Measurements from ENCODE around the gene PSMC6. TPM values are rescaled to one million over a fixed set of nuclear protein-coding genes. Genes with fewer than 3 reads are reported as not detected.

PSMC6 gene
- total and polyA plus RNA-seq, 2 of the 13 experiments (the other 11 are each of a cell fraction or from before 2014, with no cell fraction given), result 90.0 to 210 TPM

- H3K36me3 ChIP-seq (replicated peaks in 1 of 2; ENCODE audit: control insufficient read depth in 1 of 2, insufficient read depth in 2 of 2, low read length in 2 of 2), result peaks cover 8 to 45% of the 10 kb centered on the region in 2 experiments
- POLR2A ChIA-PET, result interaction anchor here (0.8 to 2.3 kb wide), 3 partner anchors 8 to 24 kb away, joined by 3 to 6 read pairs (median 4); partner anchors contain the start of gene GNPNAT1
- H4K20me1 ChIP-seq (ENCODE audit: insufficient read depth, low read length), result no peaks in the 10 kb centered on the region
- no peak overlapping the region for H3K9ac ChIP-seq (ENCODE audit: insufficient read depth, low read depth, low read length)
- WGBS (ENCODE audit: low lambda C conversion rate), result 98% methylated on average over 3 of the region's 3 CpGs
- DNase-seq (ENCODE audit: low spot score), result no peak
- no peaks in the 10 kb centered on the region for H3K9me3 ChIP-seq (ENCODE audit: low read length)
- H2AFZ ChIP-seq (ENCODE audit: low read length), result no peak overlapping the region
- no peak for TF ChIP-seq LCORL (IDR thresholded peaks at IDR 0.05)
- no peak for TF ChIP-seq LCORL (CRISPR knock-in tag; IDR thresholded peaks at IDR 0.05)
- no peaks in the 10 kb centered on the region for H3K27me3 ChIP-seq (ENCODE audit: control insufficient read depth in 1 of 2, insufficient read depth in 2 of 2, low read length in 2 of 2)
- no peak for ATAC-seq
- no peak overlapping the region for H3K27ac ChIP-seq (ENCODE audit: extremely low read length, insufficient read depth, low read length)
- no peaks in the 10 kb centered on the region for H3K4me1 ChIP-seq (ENCODE audit: insufficient read depth, low read length)
- no TSS peak for BruUV-seq (replicated peaks)
- no peak overlapping the region for H3K4me2 ChIP-seq (ENCODE audit: low read depth, low read length)
- H3K4me3 ChIP-seq (replicated peaks in 1 of 3; ENCODE audit: insufficient read depth in 1 of 3, low read depth in 2 of 3, low read length in 3 of 3), result no peak overlapping the region
- in situ Hi-C loops (cut with HindIII; ENCODE audit: extremely low pct_ligation_motif_present, low pct_unique_long_range_greater_than_20kb), result no loop called here
- H3K79me2 ChIP-seq (ENCODE audit: insufficient read depth, low read length), result no peaks in the 10 kb centered on the region
- intact Hi-C loops (cut with micrococcal nuclease; ENCODE audit: unreplicated experiment), result no loop called here
- no peak for FAIRE-seq
- CTCF ChIA-PET (ENCODE audit: low intra/inter-chr PET ratio, low total read pairs), result no interaction called here
These were observed 60.2 kb downstream of the PSMC6 start for GRCh38 chr14:52767058-52767833.

DNA sequence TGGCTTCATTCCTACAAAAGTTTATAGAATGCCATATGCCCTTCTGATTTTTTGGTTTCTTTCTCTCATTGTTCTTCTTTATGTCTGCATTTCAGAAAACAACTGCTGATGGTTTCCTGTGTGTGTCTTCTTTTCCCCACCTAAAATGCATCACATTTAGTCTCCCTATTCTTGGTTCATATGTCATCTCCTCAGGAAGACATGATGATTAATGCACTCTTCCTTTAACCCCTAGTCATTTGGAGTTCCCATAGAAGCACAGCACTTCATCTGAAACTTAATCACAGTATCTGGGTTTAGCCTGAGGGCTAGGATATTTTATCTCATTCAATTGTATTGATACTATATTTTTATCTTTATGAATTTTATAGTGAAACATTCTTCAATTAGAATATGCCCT lies 62.9 kb downstream of the PSMC6 start:
- Histone ChIP-seq H3K4me1 (ENCODE audit: insufficient read depth, low read length) (no peaks in the 10 kb centered on the region), H3K4me3 (replicated peaks in 1 of 3; ENCODE audit: insufficient read depth in 1 of 3, low read depth in 2 of 3, low read length in 3 of 3) (no peak overlapping the region), H3K27ac (ENCODE audit: extremely low read length, insufficient read depth, low read length) (no peak overlapping the region), H3K4me2 (ENCODE audit: low read depth, low read length) (no peak overlapping the region), H4K20me1 (ENCODE audit: insufficient read depth, low read length) (no peaks in the 10 kb centered on the region), H3K36me3 (replicated peaks in 1 of 2; ENCODE audit: control insufficient read depth in 1 of 2, insufficient read depth in 2 of 2, low read length in 2 of 2) (peaks cover 8 to 49% of the 10 kb centered on the region in 2 experiments), H3K9me3 (ENCODE audit: low read length) (no peaks in the 10 kb centered on the region), H2AFZ (ENCODE audit: low read length) (no peak overlapping the region), H3K27me3 (ENCODE audit: control insufficient read depth in 1 of 2, insufficient read depth in 2 of 2, low read length in 2 of 2) (no peaks in the 10 kb centered on the region), H3K79me2 (ENCODE audit: insufficient read depth, low read length) (no peaks in the 10 kb centered on the region), H3K9ac (ENCODE audit: insufficient read depth, low read depth, low read length) (no peak overlapping the region)
- CTCF ChIA-PET (ENCODE audit: low intra/inter-chr PET ratio, low total read pairs), result no interaction called here
- POLR2A ChIA-PET, result no interaction called here
- DNase-seq (ENCODE audit: low spot score) (no peak), FAIRE-seq (no peak), ATAC-seq (no peak)
- in situ Hi-C loops (cut with HindIII; ENCODE audit: extremely low pct_ligation_motif_present, low pct_unique_long_range_greater_than_20kb) (no loop called here), intact Hi-C loops (cut with micrococcal nuclease; ENCODE audit: unreplicated experiment) (loop anchor here (10.0 kb wide), 1 partner anchor 45 kb away; no protein-coding TSS in a partner anchor)
- no TSS peak for BruUV-seq (replicated peaks)
- no peak for TF ChIP-seq IRF2 (CRISPR knock-in tag; IDR thresholded peaks at IDR 0.05)
- no peak for TF ChIP-seq PAX8 (CRISPR knock-in tag; IDR thresholded peaks at IDR 0.05; ENCODE audit: borderline replicate concordance)
- TF ChIP-seq, protein P1, sequence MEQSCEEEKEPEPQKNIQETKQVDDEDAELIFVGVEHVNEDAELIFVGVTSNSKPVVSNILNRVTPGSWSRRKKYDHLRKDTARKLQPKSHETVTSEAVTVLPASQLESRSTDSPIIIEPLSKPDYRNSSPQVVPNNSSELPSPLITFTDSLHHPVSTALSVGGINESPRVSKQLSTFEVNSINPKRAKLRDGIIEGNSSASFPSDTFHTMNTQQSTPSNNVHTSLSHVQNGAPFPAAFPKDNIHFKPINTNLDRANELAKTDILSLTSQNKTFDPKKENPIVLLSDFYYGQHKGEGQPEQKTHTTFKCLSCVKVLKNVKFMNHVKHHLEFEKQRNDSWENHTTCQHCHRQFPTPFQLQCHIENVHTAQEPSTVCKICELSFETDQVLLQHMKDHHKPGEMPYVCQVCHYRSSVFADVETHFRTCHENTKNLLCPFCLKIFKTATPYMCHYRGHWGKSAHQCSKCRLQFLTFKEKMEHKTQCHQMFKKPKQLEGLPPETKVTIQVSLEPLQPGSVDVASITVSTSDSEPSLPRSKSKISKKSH (CRISPR knock-in tag; IDR thresholded peaks at IDR 0.05; ENCODE audit: borderline replicate concordance), result no peak
- TF ChIP-seq JARID2 (CRISPR knock-in tag; IDR thresholded peaks at IDR 0.05; ENCODE audit: insufficient replicate concordance), result no peak
- TF ChIP-seq, protein P2, sequence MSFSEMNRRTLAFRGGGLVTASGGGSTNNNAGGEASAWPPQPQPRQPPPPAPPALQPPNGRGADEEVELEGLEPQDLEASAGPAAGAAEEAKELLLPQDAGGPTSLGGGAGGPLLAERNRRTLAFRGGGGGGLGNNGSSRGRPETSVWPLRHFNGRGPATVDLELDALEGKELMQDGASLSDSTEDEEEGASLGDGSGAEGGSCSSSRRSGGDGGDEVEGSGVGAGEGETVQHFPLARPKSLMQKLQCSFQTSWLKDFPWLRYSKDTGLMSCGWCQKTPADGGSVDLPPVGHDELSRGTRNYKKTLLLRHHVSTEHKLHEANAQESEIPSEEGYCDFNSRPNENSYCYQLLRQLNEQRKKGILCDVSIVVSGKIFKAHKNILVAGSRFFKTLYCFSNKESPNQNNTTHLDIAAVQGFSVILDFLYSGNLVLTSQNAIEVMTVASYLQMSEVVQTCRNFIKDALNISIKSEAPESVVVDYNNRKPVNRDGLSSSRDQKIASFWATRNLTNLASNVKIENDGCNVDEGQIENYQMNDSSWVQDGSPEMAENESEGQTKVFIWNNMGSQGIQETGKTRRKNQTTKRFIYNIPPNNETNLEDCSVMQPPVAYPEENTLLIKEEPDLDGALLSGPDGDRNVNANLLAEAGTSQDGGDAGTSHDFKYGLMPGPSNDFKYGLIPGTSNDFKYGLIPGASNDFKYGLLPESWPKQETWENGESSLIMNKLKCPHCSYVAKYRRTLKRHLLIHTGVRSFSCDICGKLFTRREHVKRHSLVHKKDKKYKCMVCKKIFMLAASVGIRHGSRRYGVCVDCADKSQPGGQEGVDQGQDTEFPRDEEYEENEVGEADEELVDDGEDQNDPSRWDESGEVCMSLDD (CRISPR knock-in tag; IDR thresholded peaks at IDR 0.05; ENCODE audit: borderline replicate concordance), result no peak
- TF ChIP-seq GATA4 (IDR thresholded peaks at IDR 0.05; ENCODE audit: borderline replicate concordance, low read depth), result no peak
- no peak for TF ChIP-seq ZFX (CRISPR knock-in tag; IDR thresholded peaks at IDR 0.05; ENCODE audit: low read depth)
- no peak for TF ChIP-seq STAG1 (CRISPR knock-in tag; IDR thresholded peaks at IDR 0.05)
- TF ChIP-seq SMC3 (IDR thresholded peaks at IDR 0.05; ENCODE audit: low read length), result no peak
- TF ChIP-seq, protein P3, sequence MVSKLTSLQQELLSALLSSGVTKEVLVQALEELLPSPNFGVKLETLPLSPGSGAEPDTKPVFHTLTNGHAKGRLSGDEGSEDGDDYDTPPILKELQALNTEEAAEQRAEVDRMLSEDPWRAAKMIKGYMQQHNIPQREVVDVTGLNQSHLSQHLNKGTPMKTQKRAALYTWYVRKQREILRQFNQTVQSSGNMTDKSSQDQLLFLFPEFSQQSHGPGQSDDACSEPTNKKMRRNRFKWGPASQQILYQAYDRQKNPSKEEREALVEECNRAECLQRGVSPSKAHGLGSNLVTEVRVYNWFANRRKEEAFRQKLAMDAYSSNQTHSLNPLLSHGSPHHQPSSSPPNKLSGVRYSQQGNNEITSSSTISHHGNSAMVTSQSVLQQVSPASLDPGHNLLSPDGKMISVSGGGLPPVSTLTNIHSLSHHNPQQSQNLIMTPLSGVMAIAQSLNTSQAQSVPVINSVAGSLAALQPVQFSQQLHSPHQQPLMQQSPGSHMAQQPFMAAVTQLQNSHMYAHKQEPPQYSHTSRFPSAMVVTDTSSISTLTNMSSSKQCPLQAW (CRISPR knock-in tag; IDR thresholded peaks at IDR 0.05), result no peak

All from HepG2 (cell line).